Umbilical cord (tissue), 2 donors: ENCODE data around the gene BTBD10. TPM values are rescaled to one million over a fixed set of nuclear protein-coding genes. Genes with fewer than 3 reads are reported as not detected.

Source experiments
- DNase-seq: peaks from one replicate; pipeline ENCODE4 v3.0.0-alpha.2; 2015; ENCODE audit warnings: low spot score
- total RNA-seq: library from RNA; depleted of rRNA; stranded (reverse); fragments of >200 nt; gene quantifications from one replicate; pipeline ENCODE4 v1.2.3, GENCODE V29; 2014; ENCODE audit warnings: low replicate concordance; ENCODE audit not compliant: insufficient read depth

BTBD10 gene
- total RNA-seq, 1 donor from 2014 or later = 52.2 TPM

DNA sequence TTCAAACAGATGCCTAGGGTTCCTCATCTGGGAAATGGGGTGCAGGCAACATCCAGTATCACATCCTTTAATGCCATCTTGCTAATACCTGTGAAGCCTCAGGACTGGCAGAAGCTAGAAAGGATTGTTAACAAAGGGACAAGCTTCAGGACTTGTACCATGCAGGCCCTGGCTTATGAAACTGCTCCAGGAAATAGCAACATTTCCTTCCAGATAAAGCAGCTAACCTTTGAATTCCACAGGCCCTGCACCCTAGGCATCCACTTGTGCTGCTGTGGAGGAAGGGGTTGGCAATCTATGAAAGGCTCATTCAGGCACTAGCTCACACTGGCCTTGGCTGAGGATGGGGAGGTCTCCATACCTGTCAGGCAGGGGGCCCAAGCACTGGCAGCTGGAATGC is 87.2 kb downstream of the BTBD10 start:
- DNase-seq = no peak

DNA sequence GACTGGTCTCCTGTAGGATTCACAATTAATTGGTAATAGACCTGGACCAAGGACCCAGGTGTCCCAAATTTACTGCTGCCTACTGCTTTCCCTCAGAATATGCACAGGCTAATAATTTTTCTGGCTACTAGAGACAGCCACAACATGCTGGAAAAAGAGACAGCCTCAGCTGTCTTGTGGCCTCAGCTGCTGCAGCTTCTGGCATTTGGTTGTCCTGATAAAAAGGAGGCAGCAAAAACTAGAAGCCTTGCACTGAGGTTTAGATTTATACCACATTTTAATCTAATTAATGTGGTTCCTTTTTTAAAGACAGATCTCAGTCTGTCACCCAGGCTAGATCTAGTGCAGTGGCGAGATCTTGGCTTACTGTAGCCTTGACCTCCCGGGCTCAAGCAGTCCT is 89.8 kb downstream of the BTBD10 start:
- no peak for DNase-seq

DNA sequence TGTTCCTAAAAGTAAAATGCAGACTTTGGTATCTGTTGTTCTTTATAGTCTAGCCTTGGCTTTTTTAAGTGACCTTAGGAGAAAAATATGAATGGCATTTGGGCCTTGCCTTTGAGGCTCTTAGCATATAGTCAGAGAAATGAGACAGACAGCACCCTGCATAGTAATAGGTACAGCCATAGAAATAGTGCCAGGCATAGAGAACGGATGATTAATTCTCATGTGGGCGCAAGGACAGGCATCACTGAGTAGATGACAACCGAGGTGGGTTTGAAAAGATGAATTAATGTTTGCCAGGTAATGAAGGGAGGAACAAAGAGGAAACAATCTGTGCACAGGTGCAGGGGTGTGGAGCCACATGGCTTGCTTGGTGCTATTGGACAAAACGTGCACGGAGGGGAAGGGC is 95.0 kb downstream of the BTBD10 start:
- peak; percentile 52 for DNase-seq

DNA sequence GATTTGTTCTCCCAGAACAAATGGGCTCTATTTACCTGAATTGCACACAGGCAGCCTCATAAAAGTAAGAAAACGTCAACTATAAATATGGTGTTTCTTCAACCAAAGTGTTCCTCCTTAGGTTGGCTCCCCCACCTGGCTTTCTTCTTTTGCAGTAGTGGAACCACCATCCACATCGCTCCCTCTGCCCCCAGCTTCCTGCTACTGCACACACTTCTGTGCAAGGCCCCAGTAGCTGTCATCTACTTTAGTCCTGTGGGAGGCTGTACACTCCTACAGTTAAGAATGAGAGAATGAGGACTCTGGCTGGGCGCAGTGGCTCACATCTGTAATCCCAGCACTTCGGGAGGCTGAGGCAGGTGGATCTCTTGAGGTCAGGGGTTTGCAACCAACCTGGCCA is 95.9 kb downstream of the BTBD10 start:
- no peak for DNase-seq

GRCh38 chr11:13366266-13367026 is 96.6 kb downstream of the BTBD10 start:
- DNase-seq = no peak

DNA sequence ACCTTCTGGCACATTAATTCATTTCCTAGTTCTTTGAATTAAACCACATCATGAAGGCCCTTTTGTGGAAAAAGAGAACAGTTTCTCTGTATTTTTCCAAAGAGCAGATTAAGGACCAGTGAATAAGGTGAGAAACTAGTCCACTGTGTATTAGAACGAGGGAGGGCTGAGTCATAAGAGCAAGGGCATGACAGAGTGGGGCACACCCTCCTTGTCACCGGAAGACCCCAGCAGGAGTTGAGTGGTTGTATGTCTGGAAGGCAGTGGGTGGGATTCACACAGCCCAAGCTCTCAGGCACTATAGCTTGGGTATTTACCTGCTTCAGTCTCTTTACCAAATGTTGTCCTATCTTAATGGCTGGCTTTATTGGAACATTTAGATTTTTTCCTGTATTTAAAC is 98.6 kb downstream of the BTBD10 start:
- DNase-seq = no peak

- no peak for DNase-seq
Measured at GRCh38 chr11:13362596-13363109, 100.4 kb downstream of the BTBD10 start.

- no peak for DNase-seq
Measured at GRCh38 chr11:13358596-13359270, 104.3 kb downstream of the BTBD10 start.

GRCh38 chr11:13357232-13357631 is 105.8 kb downstream of the BTBD10 start:
- DNase-seq = no peak

- DNase-seq = no peak
Measured at GRCh38 chr11:13355191-13355590, 107.8 kb downstream of the BTBD10 start.

GRCh38 chr11:13354335-13354734 is 108.7 kb downstream of the BTBD10 start:
- no peak for DNase-seq

DNA sequence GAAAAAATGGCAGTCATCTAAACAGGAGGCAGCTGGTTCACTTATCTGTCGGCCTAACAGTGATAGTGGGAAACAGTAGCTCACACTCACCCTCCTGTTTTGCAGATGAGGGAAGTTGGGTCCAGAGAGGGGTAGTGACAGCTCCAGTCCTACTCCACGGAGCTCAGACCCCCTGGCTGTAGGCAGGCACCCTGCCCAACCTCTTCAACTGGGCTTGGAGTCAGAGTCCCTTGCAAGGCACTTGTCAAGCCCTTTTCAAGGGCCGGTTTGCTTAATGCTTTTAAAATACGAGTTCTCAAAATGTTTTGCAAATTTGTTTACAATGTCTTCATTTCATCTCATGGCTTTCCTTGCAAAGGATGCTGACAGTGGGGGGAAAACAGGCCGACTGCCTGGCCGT is 110.3 kb downstream of the BTBD10 start:
- no peak for DNase-seq

DNA sequence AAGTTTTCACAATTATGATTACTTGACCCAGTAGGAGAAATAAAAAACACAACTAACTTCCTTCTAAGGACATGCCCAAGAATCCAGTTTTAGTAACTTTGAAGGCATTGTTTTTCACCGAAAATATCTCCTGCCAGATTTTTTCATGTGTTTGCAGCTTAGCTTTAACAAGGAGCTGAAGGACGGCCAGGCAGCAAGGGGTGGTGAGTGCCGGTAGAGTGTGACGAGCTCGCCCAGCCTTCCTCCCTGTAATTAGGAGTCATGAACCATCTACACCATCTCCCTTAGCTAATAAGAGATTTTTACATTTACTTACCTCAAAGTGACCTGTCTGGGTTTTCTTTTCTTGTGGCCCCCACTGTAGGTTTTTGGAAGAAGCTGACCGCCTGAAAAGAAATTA is 113.4 kb downstream of the BTBD10 start:
- DNase-seq = no peak

- no peak for DNase-seq
Measured at GRCh38 chr11:13349046-13349445, 114.0 kb downstream of the BTBD10 start.

- DNase-seq = no peak
Measured at GRCh38 chr11:13348305-13348704, 114.7 kb downstream of the BTBD10 start.

DNA sequence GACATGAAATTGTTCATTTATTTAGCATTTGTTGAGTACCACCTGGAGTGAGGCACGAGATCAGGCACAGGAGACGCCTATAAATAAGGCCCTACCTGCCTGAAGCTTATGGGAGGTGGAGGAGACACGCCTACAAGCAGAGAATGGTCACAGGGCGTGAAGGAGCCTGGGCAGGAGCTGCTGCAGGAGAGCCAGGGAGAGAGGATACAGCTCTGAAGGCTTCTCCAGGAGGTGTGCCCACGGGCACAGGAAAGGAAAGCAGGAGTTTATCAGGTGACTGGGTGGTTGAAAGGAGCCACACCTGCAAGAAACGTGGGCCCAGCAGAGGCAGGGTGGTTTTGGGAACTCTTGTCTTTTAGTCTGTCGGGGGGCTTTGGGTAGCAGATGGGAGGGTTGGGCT is 115.1 kb downstream of the BTBD10 start:
- no peak for DNase-seq

DNA sequence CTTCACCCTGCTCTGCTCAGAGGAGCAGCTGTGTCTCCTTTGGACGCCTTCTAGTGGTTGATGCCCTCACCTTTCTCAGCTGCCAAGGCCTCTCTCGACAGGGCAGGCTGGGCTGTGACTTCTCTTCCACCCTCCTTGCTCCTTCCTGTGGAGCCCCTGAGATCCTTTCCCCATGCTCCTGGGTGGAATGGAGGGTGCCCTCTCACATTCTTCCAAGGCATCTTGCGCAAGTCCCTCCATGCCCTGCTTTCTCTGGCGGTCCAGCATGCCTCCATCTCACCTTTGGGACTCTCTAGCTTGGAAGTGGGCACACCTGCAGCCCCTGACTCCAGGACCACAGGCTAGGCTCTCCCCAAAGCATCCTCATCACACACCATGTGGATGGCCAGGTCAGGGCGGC is 116.6 kb downstream of the BTBD10 start:
- no peak for DNase-seq

DNA sequence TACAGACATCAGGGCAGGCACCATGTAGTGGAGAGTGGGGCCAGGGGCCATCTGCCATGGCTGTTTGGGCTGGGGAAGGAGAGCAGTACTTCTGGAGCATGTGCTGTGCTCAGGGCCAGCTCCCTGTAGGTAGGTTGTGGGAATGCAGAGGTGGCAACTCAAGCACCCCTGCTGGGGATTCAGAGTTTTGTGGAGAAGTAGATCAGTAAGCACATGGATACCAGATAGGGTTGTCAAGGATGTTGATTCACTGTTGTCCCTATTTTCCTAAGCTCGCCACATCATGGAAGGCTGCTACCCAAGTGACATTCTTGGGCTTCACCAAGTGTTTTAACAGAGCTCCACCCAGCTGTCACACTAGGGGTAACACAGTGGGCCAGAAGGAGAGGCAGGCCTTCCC is 118.2 kb downstream of the BTBD10 start:
- no peak for DNase-seq

- DNase-seq = peak; percentile 70
Measured at GRCh38 chr11:13343931-13344717, 118.9 kb downstream of the BTBD10 start.

DNA sequence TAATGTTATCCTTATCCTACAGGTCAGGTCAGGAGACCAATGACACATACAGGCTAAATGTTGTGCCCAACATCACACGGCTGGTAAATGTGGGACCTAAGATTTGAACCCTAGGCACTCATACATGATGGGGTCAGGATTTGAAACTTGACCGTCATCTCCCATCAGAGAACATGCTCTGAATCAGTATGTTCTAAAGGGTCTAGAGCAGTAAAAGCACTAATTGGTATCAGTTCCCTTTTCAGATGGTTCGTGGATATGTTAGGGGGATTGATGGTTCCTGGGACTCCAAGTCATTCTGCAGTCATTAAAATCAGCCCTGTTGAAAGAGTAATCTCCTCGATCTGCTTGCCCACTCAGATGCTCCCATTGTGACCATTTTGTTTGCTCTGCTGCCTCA is 120.0 kb downstream of the BTBD10 start:
- no peak for DNase-seq

- no peak for DNase-seq
Measured at GRCh38 chr11:13341026-13341425, 122.0 kb downstream of the BTBD10 start.
